GM10266 (cell line): Measurements from ENCODE around the gene POMT1.

ENCODE experiments used
- DNase-seq: peaks from one replicate; pipeline ENCODE4 v3.0.0; 2012; ENCODE audit errors: extremely low spot score
- TF ChIP-seq, protein P1 (sequence below): IDR thresholded peaks from 2 replicates; pipeline ENCODE4 v1.5.1; 2012; ENCODE audit warnings: mild to moderate bottlenecking, low read depth; ENCODE audit not compliant: control insufficient read depth, insufficient read depth; ENCODE audit errors: missing control alignments

POMT1 gene

DNA sequence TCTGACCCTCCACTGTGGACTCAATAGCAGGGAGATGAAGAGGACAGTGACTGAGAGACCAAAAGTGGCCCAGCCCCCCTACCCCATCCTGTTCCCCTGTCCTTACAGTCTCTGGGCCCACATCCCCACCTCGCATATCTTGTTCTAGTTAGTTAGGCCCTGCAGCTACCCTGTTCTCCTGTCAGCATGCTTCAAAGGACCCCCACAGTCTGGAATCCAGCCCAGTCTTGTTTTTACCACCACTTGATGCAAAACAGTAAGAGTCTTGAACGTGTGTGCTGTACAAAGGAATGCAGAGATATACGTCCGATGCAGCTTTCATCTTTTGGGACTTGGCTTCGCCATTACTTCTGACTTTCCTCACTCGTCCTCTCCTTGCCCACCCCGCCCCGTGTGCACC is 12.2 kb upstream of the POMT1 start:
- TF ChIP-seq, protein P1, sequence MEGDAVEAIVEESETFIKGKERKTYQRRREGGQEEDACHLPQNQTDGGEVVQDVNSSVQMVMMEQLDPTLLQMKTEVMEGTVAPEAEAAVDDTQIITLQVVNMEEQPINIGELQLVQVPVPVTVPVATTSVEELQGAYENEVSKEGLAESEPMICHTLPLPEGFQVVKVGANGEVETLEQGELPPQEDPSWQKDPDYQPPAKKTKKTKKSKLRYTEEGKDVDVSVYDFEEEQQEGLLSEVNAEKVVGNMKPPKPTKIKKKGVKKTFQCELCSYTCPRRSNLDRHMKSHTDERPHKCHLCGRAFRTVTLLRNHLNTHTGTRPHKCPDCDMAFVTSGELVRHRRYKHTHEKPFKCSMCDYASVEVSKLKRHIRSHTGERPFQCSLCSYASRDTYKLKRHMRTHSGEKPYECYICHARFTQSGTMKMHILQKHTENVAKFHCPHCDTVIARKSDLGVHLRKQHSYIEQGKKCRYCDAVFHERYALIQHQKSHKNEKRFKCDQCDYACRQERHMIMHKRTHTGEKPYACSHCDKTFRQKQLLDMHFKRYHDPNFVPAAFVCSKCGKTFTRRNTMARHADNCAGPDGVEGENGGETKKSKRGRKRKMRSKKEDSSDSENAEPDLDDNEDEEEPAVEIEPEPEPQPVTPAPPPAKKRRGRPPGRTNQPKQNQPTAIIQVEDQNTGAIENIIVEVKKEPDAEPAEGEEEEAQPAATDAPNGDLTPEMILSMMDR: no peak
- no peak for DNase-seq

DNA sequence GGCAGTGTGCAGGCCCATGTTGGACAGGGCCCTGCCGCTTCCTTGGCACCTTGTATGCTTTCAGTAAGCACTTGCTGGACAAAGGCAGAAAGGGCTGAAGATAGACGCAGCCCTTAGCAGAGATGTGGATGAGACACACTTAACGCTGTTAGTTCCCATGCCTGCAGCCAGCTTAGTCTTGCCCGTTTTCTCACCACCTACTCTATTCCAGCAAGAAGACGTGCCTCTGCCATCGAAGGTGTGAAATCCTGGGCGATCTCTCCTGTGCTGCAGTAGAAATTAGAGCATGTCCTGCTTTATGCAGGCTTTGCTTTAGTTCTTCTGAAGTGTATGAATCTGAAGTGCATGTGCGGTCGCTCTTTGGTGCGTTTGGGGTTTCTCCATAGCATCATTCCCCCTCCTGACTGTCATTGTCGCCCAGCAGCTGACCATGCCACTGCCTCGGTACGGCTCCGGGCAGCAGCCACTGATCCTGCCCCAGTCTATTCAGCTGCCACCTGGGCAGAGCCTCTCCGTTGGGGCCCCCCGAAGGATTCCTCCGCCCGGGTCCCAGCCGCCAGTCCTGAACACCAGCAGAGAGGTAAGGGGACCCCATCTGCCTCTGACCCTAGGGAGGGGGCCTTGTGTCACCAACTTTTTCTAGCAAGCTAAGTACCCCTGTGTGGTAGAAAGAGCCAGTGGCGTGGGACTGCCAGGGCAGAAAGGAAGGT is 11.6 kb upstream of the POMT1 start:
- TF ChIP-seq, protein P1: no peak
- no peak for DNase-seq

DNA sequence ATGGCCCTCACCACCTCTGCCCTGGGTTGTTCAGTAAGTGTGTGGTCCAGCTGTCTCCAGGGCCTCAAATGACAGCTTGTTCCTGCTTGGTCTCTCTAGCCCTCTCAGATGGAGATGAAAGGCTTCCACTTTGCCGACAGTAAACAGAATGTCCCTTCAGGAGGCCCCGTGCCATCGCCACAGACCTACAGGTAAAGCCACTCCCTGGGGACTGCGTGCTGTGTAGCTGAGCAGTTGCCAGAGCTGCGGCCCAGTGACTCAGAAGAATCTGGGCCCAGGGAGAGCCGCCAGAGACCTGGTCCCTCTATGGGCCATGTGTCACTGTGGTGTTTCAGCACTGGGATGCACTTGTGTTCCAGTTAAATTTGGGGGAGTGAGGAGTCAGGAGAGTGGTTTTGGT is 10.6 kb upstream of the POMT1 start:
- DNase-seq: no peak
- TF ChIP-seq, protein P1: no peak

DNA sequence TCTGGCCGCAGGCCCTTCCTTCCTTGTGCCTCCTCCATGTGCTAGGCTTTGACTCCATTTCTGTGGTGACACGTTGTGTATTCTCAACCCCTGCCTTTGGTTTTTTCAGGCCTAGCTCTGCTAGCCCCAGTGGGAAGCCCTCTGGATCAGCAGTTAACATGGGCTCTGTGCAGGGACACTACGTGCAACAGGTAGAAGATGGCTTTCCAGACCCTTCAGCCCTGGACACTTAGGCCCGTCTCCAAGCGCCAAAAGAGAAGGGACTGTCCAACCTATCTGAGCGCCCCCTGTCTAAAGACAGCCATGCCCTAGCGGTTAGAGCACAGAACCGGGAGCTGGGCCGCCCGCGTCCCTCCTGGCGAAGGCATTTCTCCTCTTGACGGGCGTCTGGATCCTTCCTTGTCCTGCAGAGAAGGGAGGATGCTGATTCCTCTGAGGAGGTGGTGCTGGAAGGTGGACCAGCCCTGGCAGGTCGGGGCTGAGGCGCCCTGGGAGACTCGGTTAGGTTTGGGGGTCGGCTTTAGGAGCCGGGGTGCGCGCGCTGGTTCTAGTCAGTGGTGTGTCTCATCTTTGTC is 8.3 kb upstream of the POMT1 start:
- TF ChIP-seq, protein P1: no peak
- DNase-seq: no peak

DNA sequence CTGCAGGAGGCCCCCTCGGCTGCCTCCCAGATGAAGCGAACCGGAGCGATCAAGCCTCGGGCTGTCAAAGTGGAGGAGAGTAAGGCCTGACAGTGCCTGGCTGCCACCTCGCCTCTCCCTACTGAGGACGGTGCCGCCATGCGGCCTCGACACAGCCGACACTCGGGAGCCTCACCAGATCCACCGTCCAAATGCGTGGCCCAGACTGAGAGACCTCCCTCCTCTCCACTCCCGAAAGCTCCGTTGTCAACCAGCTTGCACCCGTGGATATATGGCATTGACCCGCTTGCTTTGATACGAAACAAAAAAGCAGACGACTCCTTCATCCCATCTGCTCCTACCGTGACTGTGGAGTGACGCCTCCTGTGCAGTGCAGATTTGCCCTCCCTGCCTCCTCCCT is 6.9 kb upstream of the POMT1 start:
- TF ChIP-seq, protein P1: no peak
- DNase-seq: no peak

DNA sequence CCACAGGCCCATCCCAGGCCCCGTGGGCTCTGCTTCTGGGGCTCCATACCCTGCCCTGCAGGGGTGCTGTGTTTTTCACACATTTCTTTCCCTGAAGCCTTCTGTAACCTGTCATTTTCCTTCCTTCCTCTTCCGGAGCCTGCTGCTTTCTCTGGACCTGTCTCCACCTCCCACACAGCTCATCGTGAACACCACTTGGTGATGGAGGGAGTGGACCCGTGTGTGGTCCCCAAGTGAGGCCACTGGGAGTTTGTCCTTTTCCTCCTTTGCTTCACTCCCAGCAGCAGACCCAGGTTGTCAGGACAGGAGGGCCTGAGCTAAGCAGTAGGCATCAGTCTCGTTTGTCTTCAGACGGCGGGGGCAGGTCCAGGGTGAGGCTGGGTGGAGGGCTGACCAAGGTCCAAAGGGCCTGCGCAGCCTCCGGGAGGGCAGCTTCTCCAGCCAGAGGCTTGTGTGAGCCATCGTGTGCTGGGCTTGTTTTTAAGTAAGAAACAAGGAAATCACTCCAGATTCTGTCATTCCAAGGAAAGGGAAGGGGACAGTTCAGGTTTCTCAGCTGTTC is 5.8 kb upstream of the POMT1 start:
- TF ChIP-seq, protein P1: no peak
- no peak for DNase-seq

DNA sequence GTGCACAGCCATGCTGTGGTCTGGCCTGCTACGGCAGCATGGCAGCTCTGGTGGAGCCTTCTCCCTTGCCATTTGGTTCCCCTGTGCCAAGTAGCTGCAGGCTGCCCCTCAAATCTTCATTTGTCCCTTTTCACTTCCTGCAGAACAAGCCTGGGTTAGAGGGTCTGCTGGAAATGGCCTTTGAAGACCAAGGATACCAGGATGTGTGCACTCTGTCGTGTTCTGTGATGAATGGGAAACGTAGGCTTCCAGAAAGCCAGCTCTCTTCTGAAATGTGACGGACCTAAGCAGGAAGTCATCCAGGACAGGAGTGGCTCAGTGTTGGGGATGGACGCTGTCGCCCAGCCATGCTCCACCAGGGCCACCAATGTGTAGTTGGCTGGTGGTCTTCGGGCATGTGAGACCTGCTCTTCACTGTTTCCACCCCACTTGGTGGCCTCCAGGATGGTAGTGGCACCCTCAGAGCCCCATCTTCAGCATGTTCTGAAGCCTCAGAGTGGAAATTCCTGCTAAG is 3.4 kb upstream of the POMT1 start:
- no peak for DNase-seq
- TF ChIP-seq, protein P1: no peak
